ENCODE data around the gene SEZ6.

Gene SEZ6

DNA sequence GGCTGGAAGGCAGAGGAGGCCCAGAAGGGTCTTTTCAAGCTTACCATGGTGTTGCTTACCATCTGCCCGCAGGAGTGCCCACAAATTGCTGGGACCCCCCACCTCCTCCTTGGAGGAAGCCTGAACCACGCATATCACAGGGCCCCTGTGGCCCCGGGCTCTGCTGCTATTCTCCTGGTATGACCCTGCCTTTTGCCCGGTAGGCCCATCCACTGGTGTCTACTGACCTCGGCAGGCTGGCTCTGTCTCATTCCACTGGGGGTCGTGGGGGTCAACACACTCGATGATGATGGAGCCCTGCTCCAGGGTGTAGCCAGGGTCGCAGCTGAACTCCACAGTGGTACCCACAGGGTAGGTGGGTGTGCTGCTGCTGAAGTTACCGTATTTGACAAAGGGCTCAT, 46.4 kb downstream of the SEZ6 start:
- TF ChIP-seq, protein P1, sequence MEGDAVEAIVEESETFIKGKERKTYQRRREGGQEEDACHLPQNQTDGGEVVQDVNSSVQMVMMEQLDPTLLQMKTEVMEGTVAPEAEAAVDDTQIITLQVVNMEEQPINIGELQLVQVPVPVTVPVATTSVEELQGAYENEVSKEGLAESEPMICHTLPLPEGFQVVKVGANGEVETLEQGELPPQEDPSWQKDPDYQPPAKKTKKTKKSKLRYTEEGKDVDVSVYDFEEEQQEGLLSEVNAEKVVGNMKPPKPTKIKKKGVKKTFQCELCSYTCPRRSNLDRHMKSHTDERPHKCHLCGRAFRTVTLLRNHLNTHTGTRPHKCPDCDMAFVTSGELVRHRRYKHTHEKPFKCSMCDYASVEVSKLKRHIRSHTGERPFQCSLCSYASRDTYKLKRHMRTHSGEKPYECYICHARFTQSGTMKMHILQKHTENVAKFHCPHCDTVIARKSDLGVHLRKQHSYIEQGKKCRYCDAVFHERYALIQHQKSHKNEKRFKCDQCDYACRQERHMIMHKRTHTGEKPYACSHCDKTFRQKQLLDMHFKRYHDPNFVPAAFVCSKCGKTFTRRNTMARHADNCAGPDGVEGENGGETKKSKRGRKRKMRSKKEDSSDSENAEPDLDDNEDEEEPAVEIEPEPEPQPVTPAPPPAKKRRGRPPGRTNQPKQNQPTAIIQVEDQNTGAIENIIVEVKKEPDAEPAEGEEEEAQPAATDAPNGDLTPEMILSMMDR (IDR thresholded peaks at IDR 0.05; ENCODE audit: insufficient read depth, missing control alignments): no peak
- FAIRE-seq (no peak), DNase-seq (ENCODE audit: insufficient read length, low spot score) (no peak)

DNA sequence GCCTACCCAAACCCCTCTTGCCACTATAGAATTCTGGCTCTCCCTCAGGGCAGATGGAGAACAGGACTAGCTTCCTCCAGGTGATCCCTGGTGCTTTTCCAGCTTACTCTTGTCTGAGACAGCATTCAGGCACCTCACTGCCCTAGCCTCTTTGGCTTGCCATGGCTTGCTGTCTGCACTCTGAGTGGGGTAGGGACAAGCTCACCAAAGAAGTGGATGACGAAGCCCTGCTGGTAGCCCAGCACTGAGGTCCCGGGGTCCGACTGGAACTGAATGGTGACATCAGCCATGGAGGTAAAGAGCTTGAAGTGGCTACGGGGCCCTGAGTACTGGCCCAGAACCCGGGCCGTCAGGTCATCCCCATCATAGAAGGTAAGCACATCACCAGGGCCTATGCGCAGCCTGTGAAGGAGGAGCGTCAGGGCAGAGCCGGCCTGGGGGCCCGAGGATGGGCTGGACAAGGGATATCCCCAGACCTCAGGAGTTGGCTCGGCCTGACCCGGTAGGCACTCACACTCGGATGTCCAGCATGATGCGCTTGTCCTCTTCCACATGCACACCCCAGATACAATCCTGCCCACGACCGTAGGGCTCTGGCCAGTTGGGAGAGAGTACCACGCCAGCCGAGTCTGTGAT, 46.9 kb downstream of the SEZ6 start:
- TF ChIP-seq, protein P1 (IDR thresholded peaks at IDR 0.05; ENCODE audit: insufficient read depth, missing control alignments): no peak
- DNase-seq (ENCODE audit: insufficient read length, low spot score) (no peak), FAIRE-seq (no peak)

DNA sequence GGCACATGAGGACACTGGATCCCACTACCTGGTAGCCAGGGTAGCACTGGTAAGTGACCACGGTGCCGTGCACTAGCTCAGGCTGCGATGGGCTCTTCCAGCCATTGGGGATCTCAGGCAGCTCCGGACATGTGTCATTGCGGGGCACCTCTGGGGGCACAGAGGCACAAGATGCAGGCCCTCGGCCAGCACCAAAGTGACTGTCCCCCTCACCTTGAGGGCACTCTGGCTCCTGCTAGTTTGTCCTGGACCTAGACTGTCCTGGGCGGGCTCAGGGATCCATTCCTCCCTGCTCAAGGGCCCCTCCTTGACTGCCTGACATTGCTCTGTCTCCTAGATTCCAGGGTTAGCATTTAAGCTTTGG, 47.9 kb downstream of the SEZ6 start:
- FAIRE-seq: no peak
- DNase-seq (ENCODE audit: insufficient read length, low spot score): no peak

DNA sequence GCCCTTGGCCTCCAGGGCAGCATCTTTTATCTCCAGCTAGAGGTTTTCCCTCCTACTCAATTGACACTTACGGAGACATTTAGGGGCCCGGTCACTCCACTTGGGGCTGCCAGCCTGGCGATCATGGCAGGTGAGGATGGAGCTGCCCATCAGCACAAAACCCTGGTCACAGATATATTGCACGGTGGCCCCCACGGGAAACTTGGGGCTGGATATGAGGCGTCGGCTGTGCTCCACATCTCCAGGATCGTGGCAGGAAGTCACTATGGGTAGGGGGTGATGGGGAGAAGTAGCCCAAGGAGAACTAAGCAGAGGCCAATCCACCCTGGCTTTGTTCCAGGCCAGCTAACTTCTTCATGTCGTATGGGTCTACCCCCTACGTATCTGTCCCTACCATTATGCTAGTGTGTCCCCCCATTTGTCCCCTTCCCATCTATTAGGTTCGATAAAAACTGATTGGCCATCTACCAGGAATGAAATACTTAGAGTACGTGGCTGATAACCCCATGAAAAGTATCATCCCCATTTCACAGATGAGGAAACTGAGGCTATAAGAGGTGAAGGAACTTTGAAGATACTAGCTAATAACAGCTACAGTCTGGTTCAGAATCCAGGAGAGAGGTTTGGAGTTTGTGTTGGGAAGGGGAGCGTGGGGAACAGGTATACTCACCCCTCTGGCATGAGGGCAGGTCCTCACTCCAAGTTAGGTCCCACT, 48.4 kb downstream of the SEZ6 start:
- no peak for FAIRE-seq
- DNase-seq (ENCODE audit: insufficient read length, low spot score): no peak
- TF ChIP-seq, protein P1 (IDR thresholded peaks at IDR 0.05; ENCODE audit: insufficient read depth, missing control alignments): no peak

More for the DNA sequence above, 47.9 kb downstream of the SEZ6 start:
- TF ChIP-seq, protein P1 (IDR thresholded peaks at IDR 0.05; ENCODE audit: insufficient read depth, missing control alignments): no peak

DNA sequence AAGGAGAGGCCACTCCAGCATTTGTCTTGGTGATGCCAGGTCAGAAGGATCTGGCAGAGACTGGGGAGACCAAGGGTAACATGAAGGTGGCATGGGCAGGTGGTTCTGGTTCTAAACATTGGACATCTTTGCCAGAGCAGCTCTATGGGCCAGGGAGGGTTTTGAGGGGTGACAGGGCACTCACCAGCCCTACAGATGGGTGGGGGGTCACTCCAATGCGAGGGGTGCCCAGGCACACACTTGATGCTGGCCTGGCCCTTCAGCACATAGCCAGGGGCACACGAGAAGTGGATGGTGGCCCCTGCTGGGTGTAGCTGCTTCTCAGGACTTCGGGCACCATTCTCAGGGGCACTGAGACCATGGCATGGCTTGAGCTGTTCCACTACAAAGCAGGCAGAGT, 49.0 kb downstream of the SEZ6 start:
- TF ChIP-seq, protein P1 (IDR thresholded peaks at IDR 0.05; ENCODE audit: insufficient read depth, missing control alignments): no peak
- FAIRE-seq: no peak
- DNase-seq (ENCODE audit: insufficient read length, low spot score): peak; percentile 10

DNA sequence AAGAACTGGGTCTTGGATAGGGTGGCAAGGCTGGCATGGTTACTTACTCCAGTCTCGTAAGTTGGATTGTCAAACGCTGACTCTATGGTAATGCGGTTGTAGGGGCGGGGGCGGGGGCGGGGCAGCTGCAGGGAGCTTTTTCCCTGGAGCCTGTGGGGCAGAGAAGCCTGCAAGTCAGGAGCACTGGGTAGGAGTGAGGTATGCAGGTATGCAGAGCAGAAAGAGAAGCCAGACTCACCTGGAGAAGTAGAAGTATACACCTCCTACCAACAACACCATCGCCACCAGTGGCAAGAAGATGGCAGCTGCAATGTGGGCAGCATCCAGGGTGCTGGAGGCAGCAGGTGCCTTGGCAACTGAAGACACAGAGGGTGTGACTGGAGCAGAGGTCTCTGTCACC, 49.7 kb downstream of the SEZ6 start:
- FAIRE-seq: no peak
- DNase-seq (ENCODE audit: insufficient read length, low spot score): no peak
- TF ChIP-seq, protein P1 (IDR thresholded peaks at IDR 0.05; ENCODE audit: insufficient read depth, missing control alignments): no peak

DNA sequence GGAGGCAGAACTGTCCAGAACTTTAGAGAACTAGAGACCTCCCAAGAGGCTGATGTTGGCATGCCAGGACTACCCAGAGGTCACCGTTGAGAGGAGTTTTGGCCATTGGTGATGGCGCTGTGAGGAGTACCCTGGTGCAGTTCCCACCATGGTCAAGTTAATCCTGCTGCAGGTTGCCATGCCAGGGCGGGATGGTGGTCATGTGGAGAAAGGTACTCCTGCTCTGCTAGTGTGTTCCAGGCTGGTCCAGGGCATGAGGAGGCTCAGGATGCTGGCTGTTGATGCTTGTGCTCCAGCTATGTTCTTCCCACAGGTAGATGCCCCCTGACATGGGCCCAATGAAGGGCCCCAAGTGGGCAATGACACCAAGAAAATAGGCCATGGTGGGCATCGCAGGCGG, 50.4 kb downstream of the SEZ6 start:
- TF ChIP-seq, protein P1 (IDR thresholded peaks at IDR 0.05; ENCODE audit: insufficient read depth, missing control alignments): no peak
- no peak for FAIRE-seq
- DNase-seq (ENCODE audit: insufficient read length, low spot score): no peak

Measured in D721Med (cell line).